GM12874 (cell line): ENCODE measurements around the gene FIGNL2.

ENCODE experiments used
- CTCF ChIP-seq: IDR thresholded peaks from 2 replicates; pipeline ENCODE4 v1.5.1; 2011; ENCODE audit warnings: low read depth, mild to moderate bottlenecking, control low read depth, low read length, moderate library complexity; ENCODE audit not compliant: insufficient read depth

Gene FIGNL2

GRCh38 chr12:51827925-51828818 lies 20.3 kb downstream of the FIGNL2 start:
- TF ChIP-seq CTCF = no peak

DNA sequence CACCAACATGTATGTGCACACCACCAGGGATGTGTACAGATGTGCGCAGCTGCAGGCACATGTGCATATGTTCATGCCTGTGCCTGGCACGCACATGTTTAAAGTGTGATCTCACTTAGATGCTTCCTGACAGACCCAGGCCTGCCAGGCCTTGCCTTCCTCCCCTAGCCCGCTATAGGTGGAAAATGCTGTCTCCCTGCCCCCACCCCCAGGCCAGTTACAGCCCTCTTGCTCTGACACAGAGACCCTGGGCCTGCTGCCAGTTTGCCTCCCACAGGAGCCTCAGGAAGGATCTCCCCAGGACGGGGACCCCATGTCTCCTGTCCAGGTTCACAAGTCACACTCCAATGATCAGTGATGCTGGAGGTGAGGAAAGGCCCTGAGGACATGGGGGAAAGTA lies 21.6 kb downstream of the FIGNL2 start:
- TF ChIP-seq CTCF = no peak

- no peak for TF ChIP-seq CTCF
Measured at GRCh38 chr12:51825216-51825615, 23.3 kb downstream of the FIGNL2 start.

GRCh38 chr12:51823875-51824565 lies 24.5 kb downstream of the FIGNL2 start:
- no peak for TF ChIP-seq CTCF

GRCh38 chr12:51822956-51823355 lies 25.6 kb downstream of the FIGNL2 start:
- TF ChIP-seq CTCF = no peak

GRCh38 chr12:51822261-51822616 lies 26.3 kb downstream of the FIGNL2 start:
- TF ChIP-seq CTCF = no peak

- TF ChIP-seq CTCF = no peak
Measured at GRCh38 chr12:51821440-51822260, 26.9 kb downstream of the FIGNL2 start.
